H9 (cell line): ENCODE measurements around the gene ZIC4. TPM values are rescaled to one million over a fixed set of nuclear protein-coding genes. Genes with fewer than 3 reads are reported as not detected.

ENCODE experiments used
- DNase-seq: peaks from one replicate; pipeline ENCODE4 v3.0.0-alpha.2; 2017
- H2AFZ ChIP-seq: one replicate; pipeline ENCODE4 v1.6.1; 2013; ENCODE audit warnings: mild to moderate bottlenecking, low read length, control low read depth, moderate library complexity
- H2AK5ac ChIP-seq: 2 replicates; pipeline ENCODE4 v1.6.1; 2013; ENCODE audit warnings: low read length, control low read depth, mixed read lengths; ENCODE audit not compliant: insufficient read length
- H2BK120ac ChIP-seq: one replicate; pipeline ENCODE4 v1.6.1; 2013; ENCODE audit warnings: low read depth, mild to moderate bottlenecking, low read length, control low read depth, inconsistent platforms; ENCODE audit not compliant: poor library complexity, severe bottlenecking
- H2BK12ac ChIP-seq: 2 replicates; pipeline ENCODE4 v1.6.1; 2013; ENCODE audit warnings: low read length, control low read depth, mixed read lengths, low read depth; ENCODE audit not compliant: insufficient read length
- H2BK15ac ChIP-seq: 2 replicates; pipeline ENCODE4 v1.6.1; 2013; ENCODE audit warnings: low read depth, low read length, control low read depth
- H2BK20ac ChIP-seq: one replicate; pipeline ENCODE4 v1.6.1; 2013; ENCODE audit warnings: low read depth, mild to moderate bottlenecking, low read length, control low read depth, inconsistent platforms; ENCODE audit not compliant: poor library complexity, severe bottlenecking
- H2BK5ac ChIP-seq: 2 replicates; pipeline ENCODE4 v1.6.1; 2013; ENCODE audit warnings: low read length, control low read depth, mixed read lengths; ENCODE audit not compliant: insufficient read length
- H3K14ac ChIP-seq: 2 replicates; pipeline ENCODE4 v1.6.1; 2013; ENCODE audit warnings: low read length, control low read depth; ENCODE audit not compliant: insufficient read depth
- H3K18ac ChIP-seq: 2 replicates; pipeline ENCODE4 v1.6.1; 2013; ENCODE audit warnings: low read depth, mild to moderate bottlenecking, mixed read lengths, low read length, control low read depth; ENCODE audit not compliant: insufficient read length
- H3K23ac ChIP-seq: 2 replicates; pipeline ENCODE4 v1.6.1; 2013; ENCODE audit warnings: low read length, control low read depth, mixed read lengths, low read depth; ENCODE audit not compliant: insufficient read length
- H3K23me2 ChIP-seq: 2 replicates; pipeline ENCODE4 v1.6.1; 2013; ENCODE audit warnings: low read depth, mild to moderate bottlenecking, mixed read lengths, low read length, control low read depth; ENCODE audit not compliant: insufficient read length, poor library complexity, severe bottlenecking
- H3K27ac ChIP-seq: 2 replicates; pipeline ENCODE4 v1.5.1; 2013; ENCODE audit warnings: low read length, control low read depth, mixed read lengths, low read depth; ENCODE audit not compliant: insufficient read length
- H3K27me3 ChIP-seq: 2 replicates; pipeline ENCODE4 v1.6.1; 2013; ENCODE audit warnings: low read length, control low read depth, inconsistent platforms; ENCODE audit not compliant: insufficient read depth
- H3K4ac ChIP-seq: 2 replicates; pipeline ENCODE4 v1.6.1; 2013; ENCODE audit warnings: low read depth, mild to moderate bottlenecking, control low read depth, inconsistent platforms, low read length, moderate library complexity
- H3K4me1 ChIP-seq: 2 replicates; pipeline ENCODE4 v1.6.1; 2013; ENCODE audit warnings: low read length, control low read depth, inconsistent platforms; ENCODE audit not compliant: insufficient read depth
- H3K4me2 ChIP-seq: 2 replicates; pipeline ENCODE4 v1.6.1; 2013; ENCODE audit warnings: low read length, control low read depth, mixed read lengths; ENCODE audit not compliant: insufficient read length, insufficient read depth
- H3K56ac ChIP-seq: 2 replicates; pipeline ENCODE4 v1.6.1; 2013; ENCODE audit warnings: low read depth, mild to moderate bottlenecking, mixed read lengths, low read length, control low read depth; ENCODE audit not compliant: insufficient read length
- H3K79me1 ChIP-seq: 2 replicates; pipeline ENCODE4 v1.6.1; 2013; ENCODE audit warnings: low read depth, mild to moderate bottlenecking, moderate library complexity, low read length, control low read depth, inconsistent platforms; ENCODE audit not compliant: insufficient read depth, poor library complexity, severe bottlenecking
- H3K79me2 ChIP-seq: 2 replicates; pipeline ENCODE4 v1.6.1; 2013; ENCODE audit warnings: low read length, control low read depth, inconsistent platforms; ENCODE audit not compliant: insufficient read depth
- H3K9ac ChIP-seq: 2 replicates; pipeline ENCODE4 v1.6.1; 2013; ENCODE audit warnings: low read length, control low read depth, mixed read lengths; ENCODE audit not compliant: insufficient read length; ENCODE audit errors: extremely low read depth
- H3K9me3 ChIP-seq: one replicate; pipeline ENCODE4 v1.6.1; 2013; ENCODE audit warnings: low read depth, low read length, inconsistent platforms; ENCODE audit not compliant: control insufficient read depth
- H3T11ph ChIP-seq: one replicate; pipeline ENCODE4 v1.6.1; 2013; ENCODE audit warnings: mild to moderate bottlenecking, low read length, control low read depth, inconsistent platforms
- H4K20me1 ChIP-seq: one replicate; pipeline ENCODE4 v1.6.1; 2013; ENCODE audit not compliant: control insufficient read depth, insufficient read length, insufficient read depth
- H4K5ac ChIP-seq: 2 replicates; pipeline ENCODE4 v1.6.1; 2013; ENCODE audit warnings: low read depth, mild to moderate bottlenecking, mixed read lengths, low read length, control low read depth; ENCODE audit not compliant: insufficient read length
- H4K8ac ChIP-seq: replicated peaks from 2 replicates; pipeline ENCODE4 v1.6.1; 2013; ENCODE audit warnings: low read length, control low read depth, mixed read lengths, low read depth; ENCODE audit not compliant: insufficient read length
- H4K91ac ChIP-seq: 2 replicates; pipeline ENCODE4 v1.6.1; 2013; ENCODE audit warnings: low read depth, mild to moderate bottlenecking, moderate library complexity, mixed read lengths, low read length, control low read depth; ENCODE audit not compliant: insufficient read length
- H3K27ac Mint-ChIP-seq, 3 experiments: 2 replicates in 2 of 3; 3 replicates in 1 of 3; pipeline ENCODE4 v1.8.0; 2020 to 2021; ENCODE audit warnings: mixed read lengths in 3 of 3, mild to moderate bottlenecking in 1 of 3, moderate library complexity in 1 of 3
- H3K27me3 Mint-ChIP-seq: 2 replicates; pipeline ENCODE4 v1.8.0; 2021; ENCODE audit warnings: low read depth, mild to moderate bottlenecking, moderate library complexity, mixed read lengths
- H3K36me3 Mint-ChIP-seq, 3 experiments: 2 replicates in 2 of 3; 3 replicates in 1 of 3; pipeline ENCODE4 v1.8.0; 2020 to 2021; ENCODE audit warnings: low read depth in 3 of 3, mixed read lengths in 3 of 3; ENCODE audit not compliant: insufficient read depth in 1 of 3
- H3K4me1 Mint-ChIP-seq, 2 experiments: 2 replicates each; pipeline ENCODE4 v1.8.0; 2020; ENCODE audit warnings: mixed read lengths in 2 of 2
- H3K4me3 Mint-ChIP-seq, 2 experiments: 2 replicates in 1 of 2; 3 replicates in 1 of 2; pipeline ENCODE4 v1.8.0; 2020 to 2021; ENCODE audit warnings: mild to moderate bottlenecking in 2 of 2, mixed read lengths in 2 of 2, moderate library complexity in 1 of 2
- H3K9me3 Mint-ChIP-seq, 2 experiments: 2 replicates in 1 of 2; 3 replicates in 1 of 2; pipeline ENCODE4 v1.8.0; 2020; ENCODE audit warnings: mild to moderate bottlenecking in 2 of 2, mixed read lengths in 2 of 2, moderate library complexity in 1 of 2
- WGBS: extraction: QIAGEN DNeasy Blood & Tissue Kit; methylation state at CpG from one replicate; pipeline ENCODE4 v1.1.7; 2013; ENCODE audit warnings: missing lambda C conversion rate, low lambda C conversion rate, mixed read lengths; ENCODE audit not compliant: insufficient read length; ENCODE audit errors: extremely low coverage; 5-methylcytosine and 5-hydroxymethylcytosine counted together
- total RNA-seq: library from RNA; stranded (reverse); gene quantifications from 2 replicates; pipeline ENCODE4 v1.2.1, GENCODE V29; 2021
- TF ChIP-seq, protein P1 (sequence below): fragments of 200-600 bp; sonication (generic); conservative IDR thresholded peaks from 3 replicates; pipeline ENCODE4 v1.8.0; 2021; ENCODE audit warnings: antibody characterized with exemption, mild to moderate bottlenecking

ZIC4 gene
- total RNA-seq, 1 experiment from 2014 or later = not detected

DNA sequence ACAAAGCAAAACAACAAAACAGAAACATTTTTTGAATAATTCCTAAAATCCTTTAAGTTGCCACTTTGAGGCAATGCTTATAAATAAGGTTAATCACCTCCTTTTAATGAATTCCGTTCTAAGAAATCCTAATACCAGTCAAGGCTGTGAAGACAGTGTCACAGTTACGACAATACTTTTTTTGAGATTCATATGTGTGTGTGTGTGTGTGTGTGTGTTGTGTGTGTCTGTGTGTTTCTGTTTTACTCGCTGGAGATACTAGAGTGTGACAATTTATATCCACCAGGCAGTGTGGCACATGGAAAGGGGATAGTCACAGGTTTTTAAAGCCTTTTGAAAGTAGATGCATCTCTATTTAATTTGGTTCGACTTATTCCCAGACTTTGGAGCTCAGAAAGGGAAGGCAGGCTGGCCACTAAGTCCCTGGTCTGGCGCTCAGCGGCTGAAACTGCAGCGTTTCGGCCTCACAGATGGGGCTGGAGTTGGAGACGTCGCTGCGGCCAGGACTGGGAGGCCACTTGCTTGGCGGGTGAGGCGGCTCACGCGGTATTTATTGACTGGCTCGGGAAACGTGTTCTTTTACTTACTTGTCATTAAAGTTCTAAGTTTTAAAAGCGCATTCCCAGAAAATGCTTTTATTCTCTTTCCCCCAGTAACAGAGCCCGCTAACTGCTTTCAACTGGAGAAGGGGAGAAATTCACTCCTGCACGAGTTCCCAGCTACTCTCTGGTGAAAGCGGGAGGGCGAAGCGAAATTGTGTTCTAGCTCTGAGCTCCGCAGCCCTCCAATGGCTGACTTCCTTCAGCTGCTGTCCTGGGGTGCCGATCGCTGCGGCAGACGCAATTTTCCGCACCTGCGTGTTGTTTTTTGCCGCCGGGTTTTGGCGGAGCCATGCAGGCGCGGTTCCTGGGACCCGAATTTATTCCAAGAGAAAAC, 16.5 kb upstream of the ZIC4 start:
- H3K4me3 Mint-ChIP-seq = peak overlapping the region; percentile 23 to 84; a peak in 4 of 5 replicates

More for the DNA sequence above, 16.5 kb upstream of the ZIC4 start:
- no peak overlapping the region for H2BK12ac ChIP-seq
- no peaks in the 10 kb centered on the region for H3K79me1 ChIP-seq
- Mint-ChIP-seq H3K9me3 (no peaks in the 10 kb centered on the region; a peak in 2 of 5 replicates), H3K27me3 (peaks cover 96% of the 10 kb centered on the region), H3K27ac (no peak overlapping the region), H3K4me1 (peaks cover 36 to 53% of the 10 kb centered on the region in 2 experiments), H3K36me3 (no peaks in the 10 kb centered on the region; a peak in 1 of 7 replicates)
- no peak overlapping the region for H2BK120ac ChIP-seq
- H3K18ac ChIP-seq = no peak overlapping the region
- H2AK5ac ChIP-seq = no peak overlapping the region
- H4K8ac ChIP-seq = no peak overlapping the region
- peak; percentile 62 for DNase-seq
- no peak overlapping the region for H3K14ac ChIP-seq
- H2AFZ ChIP-seq = no peak overlapping the region
- H4K20me1 ChIP-seq = no peaks in the 10 kb centered on the region
- WGBS = no CpG with 5 or more reads among the region's 36 CpGs
- H4K5ac ChIP-seq = no peak overlapping the region
- no peak overlapping the region for H2BK15ac ChIP-seq
- TF ChIP-seq, protein P1, sequence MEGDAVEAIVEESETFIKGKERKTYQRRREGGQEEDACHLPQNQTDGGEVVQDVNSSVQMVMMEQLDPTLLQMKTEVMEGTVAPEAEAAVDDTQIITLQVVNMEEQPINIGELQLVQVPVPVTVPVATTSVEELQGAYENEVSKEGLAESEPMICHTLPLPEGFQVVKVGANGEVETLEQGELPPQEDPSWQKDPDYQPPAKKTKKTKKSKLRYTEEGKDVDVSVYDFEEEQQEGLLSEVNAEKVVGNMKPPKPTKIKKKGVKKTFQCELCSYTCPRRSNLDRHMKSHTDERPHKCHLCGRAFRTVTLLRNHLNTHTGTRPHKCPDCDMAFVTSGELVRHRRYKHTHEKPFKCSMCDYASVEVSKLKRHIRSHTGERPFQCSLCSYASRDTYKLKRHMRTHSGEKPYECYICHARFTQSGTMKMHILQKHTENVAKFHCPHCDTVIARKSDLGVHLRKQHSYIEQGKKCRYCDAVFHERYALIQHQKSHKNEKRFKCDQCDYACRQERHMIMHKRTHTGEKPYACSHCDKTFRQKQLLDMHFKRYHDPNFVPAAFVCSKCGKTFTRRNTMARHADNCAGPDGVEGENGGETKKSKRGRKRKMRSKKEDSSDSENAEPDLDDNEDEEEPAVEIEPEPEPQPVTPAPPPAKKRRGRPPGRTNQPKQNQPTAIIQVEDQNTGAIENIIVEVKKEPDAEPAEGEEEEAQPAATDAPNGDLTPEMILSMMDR = no peak
- no peak overlapping the region for H3K23ac ChIP-seq
- H3K4me2 ChIP-seq = peak overlapping the region; percentile 49
- H3K27ac ChIP-seq = no peak overlapping the region
- H4K91ac ChIP-seq = no peak overlapping the region
- no peaks in the 10 kb centered on the region for H3K79me2 ChIP-seq
- H3K23me2 ChIP-seq = peaks cover 22% of the 10 kb centered on the region
- H3K9ac ChIP-seq = no peak overlapping the region
- H3T11ph ChIP-seq = no peak overlapping the region
- H2BK20ac ChIP-seq = no peak overlapping the region
- peaks cover 67% of the 10 kb centered on the region for H3K27me3 ChIP-seq
- H2BK5ac ChIP-seq = no peak overlapping the region
- H3K4me1 ChIP-seq = peaks cover 5% of the 10 kb centered on the region; the same call in 1 of the 2 replicates
- H3K9me3 ChIP-seq = no peaks in the 10 kb centered on the region
- H3K4ac ChIP-seq = no peak overlapping the region
- H3K56ac ChIP-seq = no peak overlapping the region
